Measurements from ENCODE around the gene PODNL1. TPM values are rescaled to one million over a fixed set of nuclear protein-coding genes. Genes with fewer than 3 reads are reported as not detected.

The PODNL1 gene
- total and polyA plus RNA-seq, 10 of the 15 experiments (the other 5 are each of a cell fraction or from before 2014, with no cell fraction given): 0.04 to 0.44 TPM; not detected in 8

GRCh38 chr19:13963603-13964105, 25.4 kb upstream of the PODNL1 start:
- no peak for DNase-seq (ENCODE audit: low read depth, low spot score)
- no TSS peak for BruUV-seq (replicated peaks)
- no peak overlapping the region for H2AFZ ChIP-seq (ENCODE audit: control insufficient read depth, low read depth, low read length)
- 95% methylated on average over 10 of the region's 48 CpGs for WGBS (ENCODE audit: insufficient coverage, insufficient replicate concordance, low lambda C conversion rate, missing lambda C conversion rate)
- H3K9ac ChIP-seq (ENCODE audit: control insufficient read depth, insufficient read depth, low read length): no peak overlapping the region
- intact Hi-C loops (cut with micrococcal nuclease; ENCODE audit: unreplicated experiment) (no loop called here), in situ Hi-C loops (cut with MboI) (no loop called here)
- POLR2A ChIA-PET: no interaction called here
- TF ChIP-seq ZNF384 (IDR thresholded peaks at IDR 0.05; ENCODE audit: borderline replicate concordance, low read depth, low read length) (no peak), SUPT20H (IDR thresholded peaks at IDR 0.05; ENCODE audit: borderline replicate concordance, control insufficient read depth, low read depth, low read length) (no peak), ZBED1 (IDR thresholded peaks at IDR 0.05; ENCODE audit: borderline replicate concordance) (no peak), DPF2 (IDR thresholded peaks at IDR 0.05) (no peak), BCL3 (IDR thresholded peaks at IDR 0.05; ENCODE audit: borderline replicate concordance, insufficient read depth, low read depth, low read length, poor library complexity, severe bottlenecking) (peak; percentile 83), TCF3 (IDR thresholded peaks at IDR 0.05; ENCODE audit: borderline replicate concordance, insufficient read depth, low read depth, low read length) (0 out of 2 replicates have a peak, but pooled peaks have one; percentile 8), PBX3 (IDR thresholded peaks at IDR 0.05; ENCODE audit: insufficient replicate concordance, low read depth, low read length) (peak; percentile 26), ZNF274 (IDR thresholded peaks at IDR 0.05; ENCODE audit: insufficient read depth, insufficient read length) (no peak), EZH2 (IDR thresholded peaks at IDR 0.05; ENCODE audit: borderline replicate concordance, control insufficient read depth, low read depth, low read length) (no peak)
- ATAC-seq: no peak
- CTCF ChIA-PET: no interaction called here
- SMC1A ChIA-PET (ENCODE audit: uncharacterized antibody, unreplicated experiment): no interaction called here
- no peaks in the 10 kb centered on the region for H4K20me1 ChIP-seq (ENCODE audit: control insufficient read depth, insufficient read depth)
- no peaks in the 10 kb centered on the region for H3K27me3 ChIP-seq (replicated peaks in 1 of 2; ENCODE audit: control insufficient read depth in 2 of 2, insufficient read depth in 2 of 2, low read length in 1 of 2)
- no peaks in the 10 kb centered on the region for H3K79me2 ChIP-seq (ENCODE audit: control insufficient read depth, insufficient read depth, low read length)
- peaks cover 0 to 19% of the 10 kb centered on the region in 2 experiments; a peak in 3 of 4 replicates for H3K36me3 ChIP-seq (ENCODE audit: control insufficient read depth in 2 of 2, insufficient read depth in 2 of 2, low read length in 1 of 2)
- no peak overlapping the region for H3K4me3 ChIP-seq
- no peaks in the 10 kb centered on the region for H3K9me3 ChIP-seq (replicated peaks; ENCODE audit: control insufficient read depth, insufficient read depth, low read length)
- no peak overlapping the region for H3K4me2 ChIP-seq (ENCODE audit: control insufficient read depth, insufficient read depth)
- FAIRE-seq: no peak
- no peaks in the 10 kb centered on the region for H3K4me1 ChIP-seq (ENCODE audit: control insufficient read depth, insufficient read depth, low read length)
- no peak overlapping the region for H3K27ac ChIP-seq (ENCODE audit: control insufficient read depth, insufficient read depth)
- RAD21 ChIA-PET (ENCODE audit: unreplicated experiment): no interaction called here
